HepG2 (cell line): ENCODE measurements around the gene CCDC9B. TPM values are rescaled to one million over a fixed set of nuclear protein-coding genes. Genes with fewer than 3 reads are reported as not detected.

ENCODE experiments used
- ATAC-seq: fragments of 200-7000 bp; cut with Tn5 transposase; 3 replicates; pipeline ENCODE4 v1.9.1; 2020; ENCODE audit warnings: mild to moderate bottlenecking, moderate library complexity
- BruUV-seq: library from RNA; stranded (reverse); fragments of 400-500 nt; replicated peaks from 2 replicates; lab custom pipeline; 2021; lab: Mats Ljungman, UMichigan
- CTCF ChIA-PET: fragments of 300-600 bp; formaldehyde crosslinking; extraction: SDS; loops from one replicate; lab custom pipeline; 2021; ENCODE audit warnings: low total read pairs, inconsistent platforms, low intra/inter-chr PET ratio; lab: Yijun Ruan, JAX
- POLR2A ChIA-PET: fragments of 350-600 bp; sonication (Branson Sonifier 250); formaldehyde crosslinking; loops from one replicate; lab custom pipeline; 2020; ENCODE audit warnings: antibody characterized with exemption, inconsistent platforms; lab: Yijun Ruan, JAX
- DNase-seq: peaks from one replicate; pipeline ENCODE4 v3.0.0-alpha.2; 2015; ENCODE audit warnings: low spot score
- FAIRE-seq: peaks from 3 replicates; lab custom pipeline; 2011; peaks lifted over from hg19 to GRCh38; lab: Jason Lieb, UNC
- H2AFZ ChIP-seq: one replicate; pipeline ENCODE4 v1.6.1; 2011; ENCODE audit warnings: low read length, inconsistent platforms
- H3K27ac ChIP-seq: fragments of 300-600 bp; 3 replicates; pipeline ENCODE4 v1.8.0; 2011; ENCODE audit warnings: mixed run types, mild to moderate bottlenecking, mixed read lengths, low read length, inconsistent platforms; ENCODE audit not compliant: insufficient read depth; ENCODE audit errors: extremely low read length
- H3K27me3 ChIP-seq, 2 experiments: fragments of 200-600 bp in 1 of 2; 2 replicates in 1 of 2; 3 replicates in 1 of 2; pipeline versions ENCODE4 v1.6.0 to v1.8.0; 2011; ENCODE audit warnings: low read length in 2 of 2, mild to moderate bottlenecking in 2 of 2, moderate library complexity in 2 of 2, inconsistent platforms in 1 of 2; ENCODE audit not compliant: insufficient read depth in 2 of 2, control insufficient read depth in 1 of 2
- H3K36me3 ChIP-seq, 2 experiments: fragments of 200-600 bp in 1 of 2; replicated peaks in 1 of 2; 2 replicates in 1 of 2; 3 replicates in 1 of 2; pipeline versions ENCODE4 v1.5.1 to v1.8.0; 2011; ENCODE audit warnings: low read length in 2 of 2, inconsistent platforms in 1 of 2; ENCODE audit not compliant: insufficient read depth in 2 of 2, control insufficient read depth in 1 of 2
- H3K4me1 ChIP-seq: 2 replicates; pipeline ENCODE4 v1.5.1; 2012; ENCODE audit warnings: low read length, inconsistent platforms; ENCODE audit not compliant: insufficient read depth
- H3K4me2 ChIP-seq: 2 replicates; pipeline ENCODE4 v1.6.0; 2011; ENCODE audit warnings: low read depth, low read length, inconsistent platforms
- H3K4me3 ChIP-seq, 3 experiments: fragments of 200-600 bp in 1 of 3; sonication (generic), shearing (Covaris generic) in 1 of 3; replicated peaks in 1 of 3; 2 replicates each; pipeline ENCODE4 v1.5.1; 2011 to 2016; ENCODE audit warnings: low read length in 3 of 3, inconsistent platforms in 2 of 3, low read depth in 2 of 3, mild to moderate bottlenecking in 2 of 3, control low read depth in 1 of 3, mixed read lengths in 1 of 3; ENCODE audit not compliant: insufficient read depth in 1 of 3
- H3K79me2 ChIP-seq: one replicate; pipeline ENCODE4 v1.6.1; 2011; ENCODE audit warnings: low read length, inconsistent platforms; ENCODE audit not compliant: insufficient read depth
- H3K9ac ChIP-seq: 2 replicates; pipeline ENCODE4 v1.6.0; 2011; ENCODE audit warnings: mild to moderate bottlenecking, low read depth, low read length, inconsistent platforms; ENCODE audit not compliant: insufficient read depth
- H3K9me3 ChIP-seq: 2 replicates; pipeline ENCODE4 v1.5.1; 2012; ENCODE audit warnings: mild to moderate bottlenecking, low read length
- H4K20me1 ChIP-seq: 2 replicates; pipeline ENCODE4 v1.6.0; 2011; ENCODE audit warnings: inconsistent platforms, mild to moderate bottlenecking, low read length, moderate library complexity; ENCODE audit not compliant: insufficient read depth
- ELF3 ChIP-seq: IDR thresholded peaks from 2 replicates; pipeline ENCODE4 v1.6.1; 2016; ENCODE audit warnings: missing genetic modification reagents, missing compliant biosample characterization
- MAFF ChIP-seq: IDR thresholded peaks from 2 replicates; pipeline ENCODE4 v1.6.1; 2011; ENCODE audit warnings: low read depth, low read length, improper control_type of control experiment
- PRPF4 ChIP-seq: fragments of 200-400 bp; formaldehyde crosslinking; IDR thresholded peaks from 2 replicates; pipeline ENCODE4 v1.6.1; 2016; ENCODE audit warnings: low read length, low read depth; ENCODE audit not compliant: poor library complexity, severe bottlenecking
- ZFP36 ChIP-seq: fragments of 150-350 bp; IDR thresholded peaks from 2 replicates; pipeline ENCODE4 v1.6.1; 2018; ENCODE audit warnings: borderline replicate concordance, low read length, low read depth; ENCODE audit not compliant: partially characterized antibody
- WGBS: methylation state at CpG from one replicate; pipeline ENCODE4 v1.1.6; 2017; ENCODE audit warnings: low lambda C conversion rate; 5-methylcytosine and 5-hydroxymethylcytosine counted together
- in situ Hi-C: cut with HindIII; loops from 2 replicates; pipeline ENCODE4 v1.10.0; 2017; ENCODE audit warnings: low pct_unique_long_range_greater_than_20kb; ENCODE audit not compliant: extremely low pct_ligation_motif_present
- intact Hi-C: fragments of 100-400 bp; cut with micrococcal nuclease; formaldehyde crosslinking; loops from one replicate; pipeline ENCODE4 v1.10.0; 2022; ENCODE audit not compliant: unreplicated experiment
- polyA plus RNA-seq, 8 experiments: library from polyadenylated mRNA; depleted of rRNA in 3 of 8; stranded (reverse) in 7 of 8; unstranded in 1 of 8; fragments of >200 nt; fragmentation: Illumina TruSeq in 4 of 8; extraction: Trizol in 4 of 8; gene quantifications; 2 replicates each; pipeline versions ENCODE4 v1.2.1 to v1.2.3, GENCODE V29; 2011 to 2016; ENCODE audit warnings: low read depth in 4 of 8, missing spikeins in 1 of 8, mixed read lengths in 1 of 8; ENCODE audit not compliant: insufficient read depth in 1 of 8
- total RNA-seq, 5 experiments: library from RNA; depleted of rRNA; stranded (reverse); fragments of >200 nt; fragmentation: Illumina TruSeq; extraction: Trizol; gene quantifications; 2 replicates each; pipeline ENCODE4 v1.2.3, GENCODE V29; 2016; ENCODE audit warnings: low read depth in 1 of 5

CCDC9B gene
- total and polyA plus RNA-seq, 2 of the 13 experiments (the other 11 are each of a cell fraction or from before 2014, with no cell fraction given) = 0.98 to 1.6 TPM

GRCh38 chr15:40302981-40303380 lies 37.8 kb downstream of the CCDC9B start:
- CTCF ChIA-PET = no interaction called here

GRCh38 chr15:40302288-40302886 lies 38.4 kb downstream of the CCDC9B start:
- no peaks in the 10 kb centered on the region for H3K36me3 ChIP-seq
- in situ Hi-C loops = no loop called here
- H3K4me3 ChIP-seq = no peak overlapping the region
- DNase-seq = no peak
- ChIA-PET POLR2A (no interaction called here), CTCF (no interaction called here)
- H3K27ac ChIP-seq = no peak overlapping the region
- H3K9me3 ChIP-seq = no peaks in the 10 kb centered on the region
- H2AFZ ChIP-seq = no peak overlapping the region
- no peaks in the 10 kb centered on the region for H3K4me1 ChIP-seq
- no peaks in the 10 kb centered on the region for H3K79me2 ChIP-seq
- WGBS = 8% methylated on average over 7 of the region's 19 CpGs
- no peak for FAIRE-seq
- no peaks in the 10 kb centered on the region for H4K20me1 ChIP-seq
- BruUV-seq = no TSS peak
- peaks cover 11 to 73% of the 10 kb centered on the region in 2 experiments for H3K27me3 ChIP-seq
- no peak; the same call in 2 of the 3 replicates for ATAC-seq
- no peak for TF ChIP-seq PRPF4
- no peak for TF ChIP-seq ELF3 (CRISPR knock-in tag)
- intact Hi-C loops = no loop called here
- H3K9ac ChIP-seq = no peak overlapping the region
- H3K4me2 ChIP-seq = no peak overlapping the region

More at GRCh38 chr15:40302981-40303380, 37.8 kb downstream of the CCDC9B start:
- in situ Hi-C loops = no loop called here
- POLR2A ChIA-PET = no interaction called here
- WGBS = 21% methylated on average over 6 of the region's 11 CpGs
- Histone ChIP-seq H4K20me1 (no peaks in the 10 kb centered on the region), H3K27me3 (peaks cover 7 to 69% of the 10 kb centered on the region in 2 experiments), H3K27ac (no peak overlapping the region), H3K9ac (no peak overlapping the region), H3K36me3 (no peaks in the 10 kb centered on the region), H3K4me3 (no peak overlapping the region), H3K4me2 (no peak overlapping the region), H3K79me2 (no peaks in the 10 kb centered on the region), H2AFZ (no peak overlapping the region), H3K4me1 (no peaks in the 10 kb centered on the region), H3K9me3 (no peaks in the 10 kb centered on the region)
- no TSS peak for BruUV-seq
- DNase-seq (no peak), FAIRE-seq (no peak), ATAC-seq (no peak)
- intact Hi-C loops = no loop called here
- TF ChIP-seq MAFF = no peak
- no peak for TF ChIP-seq ZFP36
